Keratinocyte (primary cell): ENCODE results near the gene DENND5A. TPM values are rescaled to one million over a fixed set of nuclear protein-coding genes. Genes with fewer than 3 reads are reported as not detected.
A peak's percentile ranks its signal among the peaks of the same experiment; 100 is the strongest.

Source experiments
- DNase-seq: peaks from one replicate; pipeline ENCODE4 v3.0.0-alpha.2; 2011; ENCODE audit warnings: low read depth, missing footprints, low spot score
- FAIRE-seq: peaks from 2 replicates; lab custom pipeline; 2011; peaks lifted over from hg19 to GRCh38; lab: Jason Lieb, UNC
- H2AFZ ChIP-seq: 2 replicates; pipeline ENCODE4 v1.6.0; 2012; ENCODE audit warnings: low read length, control low read depth, inconsistent platforms; ENCODE audit not compliant: control insufficient read depth
- H3K27ac ChIP-seq: 2 replicates; pipeline ENCODE4 v1.5.1; 2011; ENCODE audit warnings: low read length; ENCODE audit not compliant: control insufficient read depth, insufficient read depth
- H3K27me3 ChIP-seq: 3 replicates; pipeline ENCODE4 v1.6.0; 2011; ENCODE audit warnings: low read length; ENCODE audit not compliant: control insufficient read depth, insufficient read depth; ENCODE audit errors: extremely low read depth
- H3K36me3 ChIP-seq, 2 experiments: 2 replicates in 1 of 2; 3 replicates in 1 of 2; pipeline ENCODE4 v1.5.1; 2011; ENCODE audit warnings: low read length in 2 of 2, mild to moderate bottlenecking in 1 of 2; ENCODE audit not compliant: control insufficient read depth in 2 of 2, insufficient read depth in 2 of 2; ENCODE audit errors: extremely low read depth in 1 of 2
- H3K4me1 ChIP-seq: 3 replicates; pipeline ENCODE4 v1.5.1; 2011; ENCODE audit warnings: low read length; ENCODE audit not compliant: control insufficient read depth, insufficient read depth; ENCODE audit errors: extremely low read depth
- H3K4me2 ChIP-seq: 3 replicates; pipeline ENCODE4 v1.6.0; 2011; ENCODE audit warnings: low read depth, low read length; ENCODE audit not compliant: control insufficient read depth, insufficient read depth; ENCODE audit errors: extremely low read depth
- H3K4me3 ChIP-seq, 3 experiments: fragments of 200-600 bp in 1 of 3; sonication (generic) in 1 of 3; 2 replicates in 2 of 3; 3 replicates in 1 of 3; pipeline ENCODE4 v1.5.1; 2011 to 2016; ENCODE audit warnings: low read length in 3 of 3, mild to moderate bottlenecking in 3 of 3, control low read depth in 2 of 3, inconsistent platforms in 1 of 3, low read depth in 1 of 3, mixed read lengths in 1 of 3, mixed run types in 1 of 3, moderate library complexity in 1 of 3; ENCODE audit not compliant: control insufficient read depth in 2 of 3, insufficient read depth in 2 of 3; ENCODE audit errors: extremely low read depth in 1 of 3
- H3K79me2 ChIP-seq: 2 replicates; pipeline ENCODE4 v1.6.0; 2012; ENCODE audit warnings: low read length; ENCODE audit not compliant: control insufficient read depth, insufficient read depth
- H3K9ac ChIP-seq: 3 replicates; pipeline ENCODE4 v1.6.0; 2011; ENCODE audit warnings: low read length; ENCODE audit not compliant: control insufficient read depth, insufficient read depth; ENCODE audit errors: extremely low read depth
- H3K9me1 ChIP-seq: 3 replicates; pipeline ENCODE4 v1.6.0; 2011; ENCODE audit warnings: low read length; ENCODE audit not compliant: control insufficient read depth, insufficient read depth; ENCODE audit errors: extremely low read depth
- H3K9me3 ChIP-seq: 2 replicates; pipeline ENCODE4 v1.5.1; 2012; ENCODE audit warnings: low read depth, low read length; ENCODE audit not compliant: control insufficient read depth
- H4K20me1 ChIP-seq: 3 replicates; pipeline ENCODE4 v1.6.0; 2011; ENCODE audit warnings: low read length; ENCODE audit not compliant: control insufficient read depth, insufficient read depth; ENCODE audit errors: extremely low read depth
- CTCF ChIP-seq, 3 experiments: IDR thresholded peaks in 1 of 3; conservative IDR thresholded peaks in 1 of 3; optimal IDR thresholded peaks in 1 of 3; 2 replicates in 2 of 3; 3 replicates in 1 of 3; pipeline versions ENCODE3 to v1.5.1; 2011; ENCODE audit warnings: low read length in 3 of 3, mild to moderate bottlenecking in 3 of 3, moderate library complexity in 2 of 3, control low read depth in 1 of 3, inconsistent platforms in 1 of 3; ENCODE audit not compliant: insufficient read depth in 2 of 3; ENCODE audit errors: extremely low read depth in 1 of 3
- EZH2 ChIP-seq: IDR thresholded peaks from one replicate; pipeline ENCODE4 v1.6.1; 2012; ENCODE audit warnings: inconsistent platforms, mild to moderate bottlenecking, low read length, moderate library complexity
- dilution Hi-C: fragments of 300-500 bp; cut with MboI; formaldehyde crosslinking; loops from one replicate; pipeline ENCODE4 v1.7.0; 2020; ENCODE audit warnings: low sequenced_read_pairs; ENCODE audit not compliant: extremely low pct_ligation_motif_present
- polyA plus RNA-seq, 5 experiments: library from polyadenylated mRNA; depleted of rRNA in 3 of 5; stranded (reverse) in 3 of 5; stranded (forward) in 1 of 5; unstranded in 1 of 5; fragments of >200 nt; gene quantifications; 1 replicate in 1 of 5; 2 replicates in 3 of 5; 3 replicates in 1 of 5; pipeline versions ENCODE4 v1.2.1 to v1.2.3, GENCODE V29; 2011 to 2012; ENCODE audit warnings: missing spikeins in 2 of 5, low read depth in 1 of 5, low replicate concordance in 1 of 5

DENND5A gene
- polyA plus RNA-seq, 1 donor (not counting 4 experiments of a cell fraction or from before 2014, with no cell fraction given) = 49.1 TPM

GRCh38 chr11:9092072-9092471 is 173.1 kb downstream of the DENND5A start:
- Histone ChIP-seq H2AFZ (no peak overlapping the region), H3K36me3 (no peaks in the 10 kb centered on the region), H3K9me1 (no peaks in the 10 kb centered on the region), H3K9me3 (no peaks in the 10 kb centered on the region), H4K20me1 (no peaks in the 10 kb centered on the region), H3K9ac (no peak overlapping the region), H3K4me1 (peaks cover 8% of the 10 kb centered on the region), H3K4me2 (peak overlapping the region; percentile 49), H3K27me3 (peaks cover 16% of the 10 kb centered on the region), H3K4me3 (no peak overlapping the region), H3K27ac (no peak overlapping the region), H3K79me2 (no peaks in the 10 kb centered on the region)
- DNase-seq = no peak
- dilution Hi-C loops = no loop called here
- FAIRE-seq = no peak
- TF ChIP-seq EZH2 = peak; percentile 51
- no peak for TF ChIP-seq CTCF (optimal IDR thresholded peaks at IDR 0.05 in 1 of 3, IDR thresholded peaks at IDR 0.05 in 1 of 3, conservative IDR thresholded peaks at IDR 0.05 in 1 of 3; ENCODE audit: extremely low read depth in 1 of 3, insufficient read depth in 2 of 3, low read length in 3 of 3)

GRCh38 chr11:9091044-9091922 is 173.9 kb downstream of the DENND5A start, which contains the start of gene SCUBE2:
Gene SCUBE2 (minus strand): TSS chr11:9091599. CDS start chr11:9091528, 71 bp downstream.
- Histone ChIP-seq H3K9me3 (no peaks in the 10 kb centered on the region), H3K27ac (no peak within 1 kb of the TSS), H3K4me3 (peak within 1 kb of the TSS in 2 of 3 experiments; percentile 38 to 49), H2AFZ (peak within 1 kb of the TSS; percentile 5), H3K4me2 (peak within 1 kb of the TSS; percentile 56), H4K20me1 (no peaks in the 10 kb centered on the region), H3K36me3 (no peaks in the 10 kb centered on the region), H3K79me2 (no peaks in the 10 kb centered on the region), H3K9ac (peak within 1 kb of the TSS; percentile 15), H3K27me3 (peaks cover 16% of the 10 kb centered on the region), H3K4me1 (peaks cover 8% of the 10 kb centered on the region), H3K9me1 (no peaks in the 10 kb centered on the region)
- dilution Hi-C loops = no loop called here
- DNase-seq (no peak), FAIRE-seq (no peak)
- TF ChIP-seq EZH2 (peak; percentile 79), CTCF (optimal IDR thresholded peaks at IDR 0.05 in 1 of 3, IDR thresholded peaks at IDR 0.05 in 1 of 3, conservative IDR thresholded peaks at IDR 0.05 in 1 of 3; ENCODE audit: extremely low read depth in 1 of 3, insufficient read depth in 2 of 3, low read length in 3 of 3) (no peak)
